Anterior cingulate cortex (tissue), 58 donors: ENCODE measurements around the gene ITGB3.

Experiments
- DNase-seq, 58 donors: peaks; one replicate each; lab custom pipeline; 2025; lab: John Stamatoyannopoulos, UW

The ITGB3 gene

DNA sequence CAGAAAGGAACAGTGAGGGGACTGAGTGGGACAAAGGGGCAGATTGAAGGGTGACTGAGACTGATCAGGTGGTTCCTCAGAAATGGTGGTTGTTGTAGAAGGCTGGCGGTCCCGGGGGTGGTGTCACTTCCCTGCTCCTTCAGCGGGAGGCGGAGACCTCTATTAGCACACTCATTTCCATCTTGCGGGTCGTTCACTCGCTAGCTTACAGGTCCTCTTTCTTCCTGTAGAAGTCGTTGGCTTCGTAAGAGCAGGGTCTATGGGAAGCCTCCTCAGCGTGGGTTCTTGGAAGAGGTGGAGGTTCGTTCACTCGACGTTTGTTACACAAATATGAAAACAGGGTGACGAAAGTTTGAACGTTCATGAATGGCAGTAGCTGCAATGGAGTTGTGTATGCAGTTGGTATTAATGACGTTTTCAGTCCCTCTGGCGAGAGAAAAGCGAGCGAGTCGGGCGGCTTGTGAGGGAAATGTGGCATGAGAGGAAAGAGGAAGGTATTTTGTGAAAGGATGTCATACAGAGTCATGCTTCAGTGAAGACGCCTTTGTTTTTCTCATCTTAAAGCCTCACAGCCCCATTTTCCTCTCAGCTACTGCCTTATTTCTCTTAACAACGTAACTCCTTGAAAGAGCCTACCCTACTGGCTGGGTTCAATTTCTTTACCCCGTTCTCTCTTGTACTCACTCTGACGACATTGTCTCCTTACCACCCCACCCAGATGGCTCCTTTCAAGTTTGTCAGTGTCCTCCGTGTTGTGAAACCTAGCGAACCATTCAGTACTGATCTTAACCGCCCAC is 70.8 kb downstream of the ITGB3 start:
- peak in 9 of 58 donors; percentile 4 to 54 (median 30) for DNase-seq

DNA sequence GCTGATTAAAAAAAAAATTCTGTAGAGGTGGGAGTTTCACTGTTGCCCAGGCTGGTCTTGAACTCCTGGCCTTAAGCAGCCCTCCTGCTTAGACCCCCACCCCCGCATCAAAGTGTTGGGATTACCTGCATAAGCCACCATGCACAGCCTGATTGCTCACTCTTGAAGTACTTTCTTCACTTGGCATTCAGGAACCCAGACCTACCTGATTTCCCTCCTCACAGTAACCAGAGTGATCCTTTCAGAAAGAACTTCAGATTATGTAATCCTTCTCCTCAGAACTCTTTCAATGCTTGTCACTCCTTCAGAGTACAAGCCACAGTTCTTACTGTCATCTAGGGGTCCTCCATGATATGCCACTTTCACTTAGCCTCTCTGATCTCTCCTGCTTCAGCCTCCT is 71.5 kb downstream of the ITGB3 start:
- DNase-seq, result no peak

DNA sequence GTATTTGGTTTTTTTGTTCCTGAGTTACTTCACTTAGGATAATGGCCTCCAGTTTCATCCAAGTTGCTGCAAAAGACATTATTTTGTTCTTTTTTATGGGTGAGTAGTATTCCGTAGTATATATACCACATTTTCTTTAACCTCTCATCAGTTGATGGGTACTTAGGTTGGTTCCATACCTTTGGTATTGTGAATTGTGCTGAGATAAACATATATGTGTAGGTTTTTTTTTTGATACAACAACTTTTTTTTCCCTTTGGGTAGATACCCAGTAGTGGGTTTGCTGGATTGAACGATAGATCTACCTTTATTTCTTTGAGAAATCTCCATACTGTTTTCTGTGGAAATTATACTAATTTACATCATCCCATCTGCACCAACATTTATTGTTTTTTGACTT is 76.9 kb downstream of the ITGB3 start:
- no peak for DNase-seq

DNA sequence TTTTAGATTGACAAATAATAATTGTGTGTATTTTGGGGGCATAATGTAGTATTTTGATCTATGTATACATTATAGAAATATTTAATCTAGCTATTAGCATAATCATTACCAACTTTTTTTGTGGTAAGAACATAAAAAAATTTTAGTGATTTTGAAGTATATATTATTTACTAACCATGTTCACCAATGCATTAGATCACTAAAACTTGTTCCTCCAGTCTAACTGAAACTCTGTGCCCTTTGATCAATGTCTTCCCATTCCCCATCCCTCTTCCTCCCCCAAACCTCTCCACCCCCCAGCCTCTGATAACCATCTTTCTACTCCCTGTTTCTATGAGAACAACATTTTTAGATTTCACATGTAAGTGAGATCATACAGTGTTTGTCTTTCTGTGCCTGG is 78.7 kb downstream of the ITGB3 start:
- no peak for DNase-seq

DNA sequence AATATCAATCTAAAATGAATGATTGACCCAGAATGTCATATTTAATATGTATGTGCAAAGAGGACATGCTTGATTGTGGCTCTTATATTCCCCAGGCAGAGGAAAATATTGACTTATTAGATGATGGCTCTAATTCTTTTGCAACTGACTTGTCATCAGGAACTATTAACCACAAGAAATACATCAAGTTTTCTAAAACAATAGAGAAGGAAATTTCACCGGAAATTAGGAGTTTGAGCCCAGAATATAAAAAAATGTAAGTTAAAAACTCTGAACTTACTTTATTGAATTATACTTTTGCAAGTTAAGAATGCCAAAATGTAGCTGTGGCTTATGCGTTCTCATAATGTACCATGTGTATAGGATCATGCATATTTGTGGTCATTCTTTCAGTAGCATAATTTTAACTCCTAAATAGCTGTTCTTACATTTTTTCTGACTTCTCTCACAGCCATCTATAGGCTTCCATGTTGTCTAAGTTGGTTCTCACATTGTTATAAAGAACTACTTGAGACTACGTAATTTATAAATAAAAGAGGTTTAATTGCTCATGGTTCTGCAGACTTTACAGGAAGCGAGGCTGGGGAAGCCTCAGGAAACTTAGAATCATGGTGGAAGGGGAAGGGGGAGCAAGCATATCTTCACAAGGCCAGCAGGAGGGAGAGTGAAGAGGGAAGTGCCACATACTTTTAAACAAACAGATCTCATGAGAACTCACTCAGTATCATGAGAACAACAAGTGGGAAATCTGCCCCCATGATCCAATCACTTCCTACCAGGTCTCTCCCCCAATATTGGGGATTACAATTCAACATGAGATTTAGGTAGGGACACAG is 81.7 kb downstream of the ITGB3 start:
- no peak for DNase-seq

DNA sequence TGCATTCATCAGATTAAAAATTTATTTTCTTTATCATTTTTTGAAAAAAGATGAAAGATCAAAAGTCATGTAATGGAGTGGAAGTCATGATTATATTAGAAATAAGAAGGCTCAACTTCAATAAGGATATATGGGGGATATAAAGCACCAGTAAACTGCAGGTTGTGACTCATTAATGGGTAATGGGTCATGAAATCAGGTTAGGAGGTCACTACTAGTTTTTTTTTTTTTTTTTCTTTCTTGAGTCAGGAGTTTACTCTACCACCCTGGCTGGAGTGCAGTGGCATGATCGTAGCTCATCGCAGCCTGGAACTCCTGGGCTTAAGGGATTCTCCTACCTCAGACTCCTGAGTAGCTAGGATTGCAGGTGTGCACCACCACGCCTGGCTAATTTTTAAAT is 84.4 kb downstream of the ITGB3 start:
- no peak for DNase-seq

DNA sequence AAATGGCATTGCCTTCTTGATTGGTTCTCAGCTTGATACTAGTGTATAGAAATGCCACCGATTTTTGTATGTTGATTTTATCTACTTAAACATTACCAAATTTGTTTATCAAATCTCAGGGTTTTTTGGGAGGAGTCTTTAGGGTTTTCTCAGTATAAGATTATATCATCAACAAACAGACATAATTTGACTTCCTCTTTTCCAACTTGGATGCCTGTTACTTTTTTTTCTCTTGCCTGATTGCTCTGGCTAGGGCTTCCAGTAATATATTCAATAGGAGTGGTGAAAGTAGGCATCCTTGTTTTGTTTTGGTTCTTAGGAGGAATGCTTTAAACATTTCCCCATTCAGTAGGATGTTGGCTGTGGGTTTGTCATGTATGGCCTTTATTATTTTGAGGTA is 99.2 kb downstream of the ITGB3 start:
- no peak for DNase-seq

DNA sequence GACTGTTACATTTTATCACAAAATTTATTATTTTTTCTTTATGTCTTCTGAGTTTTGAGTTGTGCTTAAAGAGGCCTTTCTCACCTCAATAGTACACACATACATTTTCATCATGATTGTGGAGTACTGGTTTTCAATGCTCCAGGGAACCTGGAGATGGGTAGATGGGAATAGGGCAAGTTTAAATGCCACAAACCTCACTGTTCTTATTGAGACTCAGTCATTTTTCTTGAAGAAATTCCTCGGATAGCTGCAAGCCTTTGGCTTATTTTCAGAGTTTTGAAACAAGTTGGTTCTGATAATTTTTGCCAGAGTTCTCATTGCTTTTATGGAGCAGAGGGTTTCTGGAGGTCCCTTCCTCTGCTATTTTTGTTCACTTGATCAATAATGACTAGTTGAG is 105.0 kb downstream of the ITGB3 start:
- DNase-seq, result no peak
